NCI-H1092 (cell line): Measurements from ENCODE around the gene FASTKD3.

ENCODE experiments used
- DNase-seq: peaks from one replicate; lab custom pipeline; 2025; lab: John Stamatoyannopoulos, UW

Gene FASTKD3

DNA sequence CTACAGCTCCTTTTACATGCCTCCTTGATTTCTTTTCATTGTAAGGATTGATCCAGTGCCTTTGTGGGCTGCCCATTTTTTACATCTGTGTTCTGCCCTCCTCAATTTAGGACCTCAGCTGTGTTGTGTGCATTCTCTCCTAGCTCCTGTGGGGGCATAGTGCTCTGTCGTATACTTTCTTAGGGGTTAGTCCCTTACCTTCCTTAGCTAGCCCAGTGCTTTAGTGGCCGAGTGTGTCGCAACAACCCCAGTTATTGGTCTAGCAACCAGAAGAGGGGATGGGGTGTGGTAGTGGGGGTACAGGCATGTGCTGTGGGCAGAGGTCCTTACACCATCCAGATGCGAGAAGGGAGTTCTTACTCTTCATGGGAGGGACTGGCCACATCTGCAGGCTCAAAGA is 12.3 kb upstream of the FASTKD3 start:
- no peak for DNase-seq

GRCh38 chr5:7878381-7878873 is 9.6 kb upstream of the FASTKD3 start:
- no peak for DNase-seq

- no peak for DNase-seq
Observed at GRCh38 chr5:7877851-7878250, 9.0 kb upstream of the FASTKD3 start.

- DNase-seq = no peak
Observed at GRCh38 chr5:7876867-7877266, 8.0 kb upstream of the FASTKD3 start.

- no peak for DNase-seq
Observed at GRCh38 chr5:7875151-7875550, 6.3 kb upstream of the FASTKD3 start.

GRCh38 chr5:7874639-7875038 is 5.8 kb upstream of the FASTKD3 start:
- DNase-seq = no peak

DNA sequence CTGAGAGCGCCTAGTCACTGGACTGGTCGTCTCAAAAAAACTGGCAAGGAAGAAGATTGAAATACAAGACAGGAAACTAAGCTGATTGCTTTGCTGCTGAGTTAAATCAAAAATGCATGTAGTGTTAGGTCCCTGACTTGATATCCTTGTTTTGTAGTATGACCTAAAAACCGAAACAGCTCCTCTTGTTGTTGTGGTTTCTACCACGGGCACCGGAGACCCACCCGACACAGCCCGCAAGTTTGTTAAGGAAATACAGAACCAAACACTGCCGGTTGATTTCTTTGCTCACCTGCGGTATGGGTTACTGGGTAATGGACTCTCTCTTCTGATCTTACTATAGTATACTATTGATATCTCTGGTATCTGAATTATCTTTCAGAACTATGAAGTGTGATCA is 4.4 kb upstream of the FASTKD3 start:
- no peak for DNase-seq

DNA sequence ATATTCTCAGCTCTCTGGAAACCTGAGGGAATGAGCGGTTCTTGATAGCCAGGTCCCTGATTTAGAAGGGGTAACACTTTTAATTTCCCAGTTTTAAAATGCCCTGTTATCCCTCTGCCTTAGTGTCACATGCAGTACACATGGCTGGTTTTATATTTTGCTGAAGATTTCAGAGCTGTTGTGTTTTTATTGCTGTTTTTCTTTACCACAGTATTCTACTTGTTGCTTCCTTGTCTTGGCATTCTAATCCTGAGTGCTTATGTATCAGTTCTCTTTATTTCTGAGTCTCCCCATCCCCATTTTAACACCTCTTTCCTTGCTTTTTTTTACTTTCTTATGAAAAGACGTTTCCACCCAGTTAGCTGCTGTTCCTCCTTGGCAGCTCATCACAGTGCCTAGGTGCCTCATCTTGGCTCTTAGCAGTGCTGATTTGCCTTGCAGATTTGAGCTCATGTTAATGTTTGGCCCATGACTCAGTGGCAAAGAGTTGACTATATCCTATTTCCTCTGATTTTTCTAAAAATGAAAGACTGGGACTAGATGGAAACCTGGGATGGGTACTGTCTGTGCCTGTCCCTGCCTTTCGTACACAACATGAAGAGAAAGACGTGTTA is 3.8 kb upstream of the FASTKD3 start:
- no peak for DNase-seq

DNA sequence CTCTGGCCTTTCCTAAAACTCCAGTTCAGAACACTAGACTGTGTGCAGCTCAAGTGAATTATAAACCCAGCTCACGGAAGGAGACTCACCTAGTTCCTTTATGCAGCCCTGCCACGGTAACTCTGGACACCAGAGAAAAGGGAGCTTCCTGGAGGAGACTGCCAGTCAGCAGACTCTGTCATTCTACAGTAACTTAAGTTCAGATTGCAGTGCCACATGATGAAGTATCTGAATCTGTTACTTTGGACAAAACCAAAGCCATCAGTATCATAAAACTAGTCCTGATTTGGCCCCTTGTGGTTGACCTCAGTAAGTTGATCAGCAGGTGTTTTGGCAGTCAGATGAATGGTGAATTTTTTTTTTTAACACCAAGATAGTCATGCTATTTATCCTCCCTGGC is 2.8 kb upstream of the FASTKD3 start:
- no peak for DNase-seq

DNA sequence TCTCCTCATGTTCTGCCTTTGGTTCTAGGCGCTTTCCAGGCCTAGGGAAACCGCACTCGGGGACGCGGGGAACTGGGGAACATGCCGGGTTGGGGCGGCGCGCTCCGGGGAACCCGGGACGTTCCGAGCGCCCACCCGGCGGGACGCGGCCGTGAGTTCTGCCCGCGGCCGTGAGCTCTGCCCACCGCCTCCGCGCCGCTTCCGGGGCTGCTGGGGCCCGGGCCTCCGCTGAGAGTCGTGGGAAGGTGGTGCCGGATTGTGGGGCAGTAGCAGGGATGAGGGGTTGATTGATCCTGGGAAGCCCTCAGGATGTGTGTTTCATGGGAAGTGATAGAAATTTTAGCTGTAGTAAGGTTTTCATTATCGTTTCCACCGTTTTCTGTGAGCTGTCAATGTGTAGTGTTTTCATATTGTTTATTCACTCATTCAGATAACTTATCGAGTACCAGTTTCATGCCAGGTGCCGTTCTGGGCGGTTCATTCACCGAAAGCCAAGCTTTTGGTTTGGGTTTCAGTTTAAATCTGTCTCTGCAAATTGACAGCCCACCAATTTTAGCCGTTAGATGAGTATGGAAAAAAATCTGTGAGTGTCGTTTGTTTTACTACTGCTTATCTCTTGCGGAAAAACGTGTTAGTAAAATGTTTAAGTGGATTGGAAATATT is 774 bp upstream of the FASTKD3 start:
- DNase-seq = no peak

DNA sequence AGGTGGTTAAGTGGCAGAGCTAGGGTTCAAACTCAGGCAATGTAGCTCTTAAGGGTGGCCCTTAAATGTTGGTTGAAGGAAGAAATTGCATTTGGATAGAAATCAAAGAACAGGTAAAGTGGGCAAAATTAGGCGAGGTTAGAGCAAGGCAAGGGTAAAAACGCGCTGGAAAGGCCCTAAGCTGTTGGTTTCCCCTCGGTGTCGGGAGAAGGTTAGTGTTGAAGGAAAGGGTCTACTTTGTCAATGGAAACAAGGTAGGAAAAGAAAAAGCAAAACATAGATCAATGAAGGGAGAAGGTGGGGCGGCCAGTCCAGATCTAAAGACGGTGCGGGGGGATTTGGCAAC is 431 bp downstream of the FASTKD3 start:
- DNase-seq = no peak

DNA sequence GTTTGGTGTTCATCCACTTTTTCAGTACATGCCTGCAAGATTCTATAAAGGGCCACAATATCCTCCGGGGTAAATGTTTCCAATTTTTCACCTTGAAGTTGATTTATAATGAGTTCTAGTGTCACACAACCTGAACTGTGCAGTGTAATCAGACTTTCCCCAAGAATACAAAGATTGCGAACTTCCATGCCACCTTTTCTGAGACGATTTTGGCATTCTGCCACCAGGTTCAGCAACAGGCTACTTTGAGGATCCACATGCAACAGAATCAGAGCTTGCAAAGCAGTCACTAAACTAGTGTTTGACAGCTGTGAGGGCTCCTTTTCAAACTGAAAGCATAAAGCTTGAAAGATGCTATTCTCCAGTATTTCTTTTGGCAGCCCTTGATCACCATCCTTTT is 1.6 kb downstream of the FASTKD3 start:
- no peak for DNase-seq

GRCh38 chr5:7866196-7866595 is 2.6 kb downstream of the FASTKD3 start:
- no peak for DNase-seq

- no peak for DNase-seq
Observed at GRCh38 chr5:7857926-7858632, 10.8 kb downstream of the FASTKD3 start.

GRCh38 chr5:7857361-7857760 is 11.5 kb downstream of the FASTKD3 start:
- DNase-seq = no peak

DNA sequence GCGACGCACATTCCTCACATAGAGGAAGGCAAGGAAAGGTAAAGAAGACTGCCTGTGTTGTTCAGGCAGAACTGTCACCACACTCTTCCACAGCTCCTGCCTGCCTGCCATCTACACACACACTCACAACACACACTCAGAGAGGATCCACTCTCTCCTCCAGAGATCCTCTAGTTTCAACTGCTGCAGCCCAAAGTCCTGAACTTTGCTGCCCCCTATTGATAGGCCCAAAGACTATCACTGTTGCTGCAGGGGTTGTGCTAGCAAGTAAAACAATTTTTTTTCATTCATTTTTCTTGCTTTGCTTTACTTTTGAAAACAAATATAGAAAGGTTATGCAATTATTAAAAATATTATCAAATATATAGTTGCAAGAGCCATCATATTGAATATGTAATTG is 12.0 kb downstream of the FASTKD3 start:
- no peak for DNase-seq

- DNase-seq = no peak
Observed at GRCh38 chr5:7855611-7856010, 13.2 kb downstream of the FASTKD3 start.

DNA sequence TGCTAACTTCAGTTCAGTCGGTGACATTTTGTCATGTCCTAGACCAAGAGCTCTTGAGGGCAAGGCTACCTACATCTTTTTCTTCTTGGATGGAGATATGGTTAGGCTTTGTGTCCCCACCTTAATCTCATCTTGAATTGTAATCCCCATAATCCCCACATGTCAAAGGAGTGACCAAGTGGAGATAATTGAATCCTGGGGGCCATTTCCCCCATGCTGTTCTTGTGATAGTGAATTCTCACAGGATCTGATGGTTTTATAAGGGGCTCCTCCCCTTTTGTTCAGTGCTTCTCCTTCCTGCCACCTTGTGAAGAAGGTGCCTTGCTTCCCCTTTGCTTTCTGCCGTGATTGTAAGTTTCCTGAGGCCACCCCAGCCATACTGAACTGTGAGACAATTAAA is 15.8 kb downstream of the FASTKD3 start:
- DNase-seq = no peak

GRCh38 chr5:7852542-7852941 is 16.3 kb downstream of the FASTKD3 start:
- no peak for DNase-seq

GRCh38 chr5:7851617-7852289 is 17.1 kb downstream of the FASTKD3 start:
- DNase-seq = no peak

DNA sequence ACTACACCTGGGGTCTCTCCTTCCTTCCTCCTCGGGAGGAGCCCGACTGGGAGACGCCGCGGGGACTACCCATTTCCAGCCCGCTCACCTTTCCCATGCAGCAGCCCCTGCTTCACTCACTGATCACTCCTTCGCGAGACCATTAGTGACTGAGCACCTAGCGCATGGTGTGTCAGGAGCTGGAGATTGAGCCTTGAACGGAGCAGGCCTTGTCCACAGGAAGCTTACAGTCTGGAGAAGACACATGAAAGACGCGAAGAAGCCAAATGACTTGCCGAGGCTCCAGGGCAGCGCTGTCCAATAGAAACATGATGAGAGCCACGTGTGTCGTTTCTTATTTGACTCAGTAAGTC is 17.6 kb downstream of the FASTKD3 start:
- DNase-seq = no peak

- peak; percentile 43 for DNase-seq
Observed at GRCh38 chr5:7850395-7851239, 18.2 kb downstream of the FASTKD3 start, which contains the start of gene CFAP90. Gene CFAP90 (minus strand): TSS chr5:7851133. CDS start chr5:7851021, 112 bp downstream.
